ENCODE results near the gene HIRIP3. TPM values are rescaled to one million over a fixed set of nuclear protein-coding genes. Genes with fewer than 3 reads are reported as not detected.
A peak's percentile ranks its signal among the peaks of the same experiment; 100 is the strongest.

HIRIP3 gene
- total and polyA plus RNA-seq, 2 of the 13 experiments (the other 11 are each of a cell fraction or from before 2014, with no cell fraction given), result 12.6 to 17.2 TPM

GRCh38 chr16:29995911-29996765, 721 bp upstream of the HIRIP3 start, which contains the start of gene INO80E (continued):
- TF ChIP-seq ZBTB25 (CRISPR knock-in tag; IDR thresholded peaks at IDR 0.05) (peak; percentile 90), BHLHE40 (IDR thresholded peaks at IDR 0.05; ENCODE audit: low read length) (peak; percentile 83), ZNF709 (CRISPR knock-in tag; IDR thresholded peaks at IDR 0.05) (peak; percentile 93; the same call in 1 of the 2 replicates), ZNF251 (CRISPR knock-in tag; IDR thresholded peaks at IDR 0.05) (no peak), FOXA1 (IDR thresholded peaks at IDR 0.05) (no peak), FOXA1 (CRISPR knock-in tag; IDR thresholded peaks at IDR 0.05) (peak; percentile 50), AGO2 (optimal IDR thresholded peaks at IDR 0.05; ENCODE audit: low read depth, low read length) (peak; percentile 18), ZNF792 (CRISPR knock-in tag; IDR thresholded peaks at IDR 0.05) (peak; percentile 80; the same call in 1 of the 2 replicates), NCOA1 (CRISPR knock-in tag; IDR thresholded peaks at IDR 0.05) (0 out of 2 replicates have a peak, but pooled peaks have one; percentile 58), ZBED4 (CRISPR knock-in tag; IDR thresholded peaks at IDR 0.05; ENCODE audit: borderline replicate concordance) (peak; percentile 64; the same call in 1 of the 2 replicates), EZH2 (conservative IDR thresholded peaks at IDR 0.05; ENCODE audit: low read depth, low read length) (no peak), SNAPC2 (CRISPR knock-in tag; IDR thresholded peaks at IDR 0.05) (no peak; the same call in 1 of the 2 replicates), E2F1 (CRISPR knock-in tag; IDR thresholded peaks at IDR 0.05) (peak; percentile 2; the same call in 1 of the 2 replicates), POLR2A (IDR thresholded peaks at IDR 0.05; ENCODE audit: insufficient read depth in 1 of 2, low read depth in 2 of 2, low read length in 2 of 2) (peak; percentile 79 to 82), RBM39 (IDR thresholded peaks at IDR 0.05; ENCODE audit: low read depth, low read length, poor library complexity, severe bottlenecking) (peak; percentile 84), GLI4 (CRISPR knock-in tag; IDR thresholded peaks at IDR 0.05; ENCODE audit: borderline replicate concordance) (peak; percentile 55; the same call in 1 of the 2 replicates), ZNF891 (CRISPR knock-in tag; IDR thresholded peaks at IDR 0.05) (peak; percentile 65), NFE2 (CRISPR knock-in tag; IDR thresholded peaks at IDR 0.05) (no peak)
- TF ChIP-seq, protein P1, sequence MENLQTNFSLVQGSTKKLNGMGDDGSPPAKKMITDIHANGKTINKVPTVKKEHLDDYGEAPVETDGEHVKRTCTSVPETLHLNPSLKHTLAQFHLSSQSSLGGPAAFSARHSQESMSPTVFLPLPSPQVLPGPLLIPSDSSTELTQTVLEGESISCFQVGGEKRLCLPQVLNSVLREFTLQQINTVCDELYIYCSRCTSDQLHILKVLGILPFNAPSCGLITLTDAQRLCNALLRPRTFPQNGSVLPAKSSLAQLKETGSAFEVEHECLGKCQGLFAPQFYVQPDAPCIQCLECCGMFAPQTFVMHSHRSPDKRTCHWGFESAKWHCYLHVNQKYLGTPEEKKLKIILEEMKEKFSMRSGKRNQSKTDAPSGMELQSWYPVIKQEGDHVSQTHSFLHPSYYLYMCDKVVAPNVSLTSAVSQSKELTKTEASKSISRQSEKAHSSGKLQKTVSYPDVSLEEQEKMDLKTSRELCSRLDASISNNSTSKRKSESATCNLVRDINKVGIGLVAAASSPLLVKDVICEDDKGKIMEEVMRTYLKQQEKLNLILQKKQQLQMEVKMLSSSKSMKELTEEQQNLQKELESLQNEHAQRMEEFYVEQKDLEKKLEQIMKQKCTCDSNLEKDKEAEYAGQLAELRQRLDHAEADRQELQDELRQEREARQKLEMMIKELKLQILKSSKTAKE (CRISPR knock-in tag; IDR thresholded peaks at IDR 0.05; ENCODE audit: borderline replicate concordance), result peak; percentile 36; the same call in 1 of the 2 replicates

Data from HepG2 (cell line).